NB4 (cell line): ENCODE data around the gene ESYT2.

ENCODE experiments used
- POLR2A ChIP-seq: IDR thresholded peaks from 2 replicates; pipeline ENCODE4 v1.6.1; 2011; ENCODE audit warnings: mild to moderate bottlenecking; ENCODE audit not compliant: insufficient read length; ENCODE audit errors: extremely low read depth
- TF ChIP-seq, protein P1 (sequence below): IDR thresholded peaks from one replicate; pipeline ENCODE4 v1.5.1; 2012; ENCODE audit warnings: low read depth, low read length

DNA sequence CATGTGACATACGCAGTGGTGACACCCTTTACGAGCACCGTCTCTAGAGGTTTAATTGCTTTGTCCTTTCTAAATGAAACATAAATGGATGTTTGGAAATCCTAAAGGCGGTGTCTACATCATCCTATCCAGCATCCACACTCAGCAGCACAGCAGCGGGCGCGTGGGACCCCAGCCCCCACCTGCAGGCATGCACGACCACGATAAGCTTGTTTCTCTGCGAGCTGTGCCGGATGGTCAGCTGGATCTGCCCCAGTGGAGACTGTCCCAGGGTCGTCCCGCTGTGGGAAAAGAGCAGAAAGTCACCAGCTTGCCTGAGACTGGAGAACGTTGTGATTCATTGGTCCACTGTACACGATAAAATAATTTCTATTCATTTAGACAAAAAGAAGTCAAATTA is 90.5 kb downstream of the ESYT2 start:
- TF ChIP-seq POLR2A, result no peak
- TF ChIP-seq, protein P1, sequence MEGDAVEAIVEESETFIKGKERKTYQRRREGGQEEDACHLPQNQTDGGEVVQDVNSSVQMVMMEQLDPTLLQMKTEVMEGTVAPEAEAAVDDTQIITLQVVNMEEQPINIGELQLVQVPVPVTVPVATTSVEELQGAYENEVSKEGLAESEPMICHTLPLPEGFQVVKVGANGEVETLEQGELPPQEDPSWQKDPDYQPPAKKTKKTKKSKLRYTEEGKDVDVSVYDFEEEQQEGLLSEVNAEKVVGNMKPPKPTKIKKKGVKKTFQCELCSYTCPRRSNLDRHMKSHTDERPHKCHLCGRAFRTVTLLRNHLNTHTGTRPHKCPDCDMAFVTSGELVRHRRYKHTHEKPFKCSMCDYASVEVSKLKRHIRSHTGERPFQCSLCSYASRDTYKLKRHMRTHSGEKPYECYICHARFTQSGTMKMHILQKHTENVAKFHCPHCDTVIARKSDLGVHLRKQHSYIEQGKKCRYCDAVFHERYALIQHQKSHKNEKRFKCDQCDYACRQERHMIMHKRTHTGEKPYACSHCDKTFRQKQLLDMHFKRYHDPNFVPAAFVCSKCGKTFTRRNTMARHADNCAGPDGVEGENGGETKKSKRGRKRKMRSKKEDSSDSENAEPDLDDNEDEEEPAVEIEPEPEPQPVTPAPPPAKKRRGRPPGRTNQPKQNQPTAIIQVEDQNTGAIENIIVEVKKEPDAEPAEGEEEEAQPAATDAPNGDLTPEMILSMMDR, result no peak
